NCI-H2196 treated with DMSO at 0.1 percent for 48 hours (cell line): ENCODE results near the gene PREPL.
"Not testable (repeated sequence)": the region's sequence is repeated elsewhere in the genome, so short reads cannot be mapped to it uniquely, and the experiment has no call there.

ENCODE experiments used
- DNase-seq: peaks from one replicate; lab custom pipeline; 2025; ENCODE audit not compliant: unreplicated experiment; lab: John Stamatoyannopoulos, UW

Gene PREPL

GRCh38 chr2:44349506-44349905 lies 11.8 kb downstream of the PREPL start:
- no peak for DNase-seq

- DNase-seq, result no peak
Measured at GRCh38 chr2:44348400-44348799, 12.9 kb downstream of the PREPL start.

- no peak for DNase-seq
Measured at GRCh38 chr2:44347526-44347925, 13.8 kb downstream of the PREPL start.

- peak; percentile 4 for DNase-seq
Measured at GRCh38 chr2:44342854-44343253, 18.4 kb downstream of the PREPL start.

GRCh38 chr2:44335806-44336538 lies 25.3 kb downstream of the PREPL start:
- DNase-seq, result no peak

- no peak for DNase-seq
Measured at GRCh38 chr2:44333994-44334393, 27.3 kb downstream of the PREPL start.

- DNase-seq, result no peak
Measured at GRCh38 chr2:44330801-44331200, 30.5 kb downstream of the PREPL start.

GRCh38 chr2:44329343-44329742 lies 32.0 kb downstream of the PREPL start:
- no peak for DNase-seq

GRCh38 chr2:44328750-44329149 lies 32.5 kb downstream of the PREPL start:
- DNase-seq, result no peak

GRCh38 chr2:44326548-44327264 lies 34.6 kb downstream of the PREPL start:
- no peak for DNase-seq

GRCh38 chr2:44325897-44326296 lies 35.4 kb downstream of the PREPL start:
- DNase-seq, result no peak

- DNase-seq, result no peak
Measured at GRCh38 chr2:44324971-44325426, 36.3 kb downstream of the PREPL start.

GRCh38 chr2:44321360-44321759 lies 39.9 kb downstream of the PREPL start:
- DNase-seq, result no peak

- no peak for DNase-seq
Measured at GRCh38 chr2:44320832-44321231, 40.5 kb downstream of the PREPL start.

- no peak for DNase-seq
Measured at GRCh38 chr2:44315945-44316344, 45.3 kb downstream of the PREPL start.

- no peak for DNase-seq
Measured at GRCh38 chr2:44314362-44314761, 46.9 kb downstream of the PREPL start.

GRCh38 chr2:44310287-44310686 lies 51.0 kb downstream of the PREPL start:
- no peak for DNase-seq

GRCh38 chr2:44305882-44306281 lies 55.4 kb downstream of the PREPL start:
- no peak for DNase-seq

- DNase-seq, result no peak
Measured at GRCh38 chr2:44304258-44304657, 57.0 kb downstream of the PREPL start.

- not testable (repeated sequence) for DNase-seq
Measured at GRCh38 chr2:44303766-44304165, 57.5 kb downstream of the PREPL start.

GRCh38 chr2:44301111-44301510 lies 60.2 kb downstream of the PREPL start:
- DNase-seq, result no peak

- DNase-seq, result no peak
Measured at GRCh38 chr2:44299635-44300034, 61.7 kb downstream of the PREPL start.
